Mesendoderm (in vitro differentiated cells): Measurements from ENCODE around the gene TBXA2R.

Experiments
- DNase-seq: peaks from one replicate; pipeline ENCODE4 v3.0.0; 2013
- H2AK5ac ChIP-seq: 2 replicates; pipeline ENCODE4 v1.6.1; 2013; ENCODE audit warnings: low read length, inconsistent platforms
- H2BK120ac ChIP-seq: 2 replicates; pipeline ENCODE4 v1.6.1; 2013; ENCODE audit warnings: low read depth, mild to moderate bottlenecking, low read length, moderate library complexity, mixed read lengths
- H2BK15ac ChIP-seq: replicated peaks from 2 replicates; pipeline ENCODE4 v1.6.1; 2013; ENCODE audit warnings: low read depth, mild to moderate bottlenecking, moderate library complexity
- H2BK5ac ChIP-seq: 2 replicates; pipeline ENCODE4 v1.6.1; 2013; ENCODE audit warnings: low read length, inconsistent platforms
- H3K18ac ChIP-seq: 2 replicates; pipeline ENCODE4 v1.6.1; 2013; ENCODE audit warnings: mild to moderate bottlenecking, low read length, mixed read lengths
- H3K23ac ChIP-seq: one replicate; pipeline ENCODE4 v1.6.1; 2013; ENCODE audit warnings: low read length
- H3K27ac ChIP-seq: 2 replicates; pipeline ENCODE4 v1.5.1; 2013; ENCODE audit warnings: low read depth, mild to moderate bottlenecking, inconsistent platforms, low read length, moderate library complexity
- H3K27me3 ChIP-seq: 2 replicates; pipeline ENCODE4 v1.6.1; 2013; ENCODE audit warnings: low read length, control low read depth, mild to moderate bottlenecking, inconsistent platforms; ENCODE audit not compliant: insufficient read depth, poor library complexity
- H3K36me3 ChIP-seq: 2 replicates; pipeline ENCODE4 v1.6.1; 2013; ENCODE audit warnings: low read length, inconsistent platforms; ENCODE audit not compliant: control insufficient read depth, insufficient read depth
- H3K4ac ChIP-seq: one replicate; pipeline ENCODE4 v1.6.1; 2013; ENCODE audit warnings: low read depth, mild to moderate bottlenecking, low read length, moderate library complexity
- H3K4me1 ChIP-seq: 2 replicates; pipeline ENCODE4 v1.6.1; 2013; ENCODE audit warnings: low read depth, low read length, inconsistent platforms; ENCODE audit not compliant: control insufficient read depth
- H3K4me2 ChIP-seq: 2 replicates; pipeline ENCODE4 v1.6.1; 2013; ENCODE audit warnings: low read length
- H3K4me3 ChIP-seq: 2 replicates; pipeline ENCODE4 v1.5.1; 2013; ENCODE audit warnings: mild to moderate bottlenecking, low read length
- H3K56ac ChIP-seq: one replicate; pipeline ENCODE4 v1.6.1; 2013; ENCODE audit warnings: low read length
- H3K79me1 ChIP-seq: 2 replicates; pipeline ENCODE4 v1.6.1; 2013; ENCODE audit warnings: low read length, inconsistent platforms
- H3K79me2 ChIP-seq: 2 replicates; pipeline ENCODE4 v1.6.1; 2013; ENCODE audit warnings: mild to moderate bottlenecking, low read length; ENCODE audit not compliant: control insufficient read depth, insufficient read depth
- H3K9ac ChIP-seq: 2 replicates; pipeline ENCODE4 v1.6.1; 2013; ENCODE audit warnings: low read length, inconsistent platforms
- H4K5ac ChIP-seq: one replicate; pipeline ENCODE4 v1.6.1; 2013; ENCODE audit warnings: low read length
- H4K8ac ChIP-seq: one replicate; pipeline ENCODE4 v1.6.1; 2013; ENCODE audit warnings: low read depth, mild to moderate bottlenecking, control low read depth, low read length, moderate library complexity
- WGBS: extraction: QIAGEN DNeasy Blood & Tissue Kit; methylation state at CpG from one replicate; pipeline ENCODE4 v1.1.7; 2013; ENCODE audit warnings: low lambda C conversion rate, missing lambda C conversion rate; ENCODE audit not compliant: insufficient coverage; ENCODE audit errors: extremely low coverage; 5-methylcytosine and 5-hydroxymethylcytosine counted together

The TBXA2R gene

GRCh38 chr19:3557461-3558248 is 49.0 kb downstream of the TBXA2R start, which contains the start of gene MFSD12:
Gene MFSD12 (minus strand): TSS chr19:3557586. CDS start chr19:3557403, 183 bp downstream.
- H3K56ac ChIP-seq, result peak within 1 kb of the TSS; percentile 96
- no peak within 1 kb of the TSS for H2BK5ac ChIP-seq
- H3K79me1 ChIP-seq, result peaks cover 6% of the 10 kb centered on the region
- H4K8ac ChIP-seq, result no peak within 1 kb of the TSS
- no peak within 1 kb of the TSS for H3K27ac ChIP-seq
- no peak within 1 kb of the TSS for H4K5ac ChIP-seq
- H2BK15ac ChIP-seq, result no peak within 1 kb of the TSS
- H3K4ac ChIP-seq, result no peak within 1 kb of the TSS
- H3K4me2 ChIP-seq, result peak within 1 kb of the TSS; percentile 91
- H3K36me3 ChIP-seq, result no peaks in the 10 kb centered on the region
- no CpG with 5 or more reads among the region's 81 CpGs for WGBS
- H3K23ac ChIP-seq, result no peak within 1 kb of the TSS
- H3K18ac ChIP-seq, result peak within 1 kb of the TSS; percentile 55
- peak; percentile 94 for DNase-seq
- H2AK5ac ChIP-seq, result no peak within 1 kb of the TSS
- peak within 1 kb of the TSS; percentile 85 for H3K4me3 ChIP-seq
- no peaks in the 10 kb centered on the region for H3K79me2 ChIP-seq
- H3K4me1 ChIP-seq, result no peaks in the 10 kb centered on the region
- peak within 1 kb of the TSS; percentile 90 for H3K9ac ChIP-seq
- H3K27me3 ChIP-seq, result no peaks in the 10 kb centered on the region
- peak within 1 kb of the TSS; percentile 33 for H2BK120ac ChIP-seq

- Histone ChIP-seq H2BK5ac (no peak overlapping the region), H3K4me2 (peak overlapping the region; percentile 91), H2BK15ac (no peak overlapping the region)
These were observed 49.7 kb downstream of the TBXA2R start for GRCh38 chr19:3556978-3557460.

GRCh38 chr19:3556423-3556977 is 50.2 kb downstream of the TBXA2R start:
- Histone ChIP-seq H3K23ac (no peak overlapping the region), H2BK15ac (no peak overlapping the region), H2AK5ac (no peak overlapping the region), H3K79me1 (peaks cover 6% of the 10 kb centered on the region), H3K18ac (no peak overlapping the region), H2BK120ac (no peak overlapping the region), H4K5ac (no peak overlapping the region), H3K4me1 (no peaks in the 10 kb centered on the region), H3K4me2 (peak overlapping the region; percentile 91), H3K36me3 (no peaks in the 10 kb centered on the region), H3K79me2 (no peaks in the 10 kb centered on the region), H3K4ac (no peak overlapping the region), H3K56ac (peak overlapping the region; percentile 96), H3K4me3 (peak overlapping the region; percentile 85), H3K27me3 (no peaks in the 10 kb centered on the region), H2BK5ac (no peak overlapping the region), H4K8ac (no peak overlapping the region), H3K9ac (peak overlapping the region; percentile 90), H3K27ac (no peak overlapping the region)
- DNase-seq, result no peak
- no CpG with 5 or more reads among the region's 9 CpGs for WGBS

More at GRCh38 chr19:3556978-3557460, 49.7 kb downstream of the TBXA2R start:
- H3K79me2 ChIP-seq, result no peaks in the 10 kb centered on the region
- peak overlapping the region; percentile 96 for H3K56ac ChIP-seq
- H3K27me3 ChIP-seq, result no peaks in the 10 kb centered on the region
- no peak overlapping the region for H4K8ac ChIP-seq
- DNase-seq, result peak; percentile 49
- H4K5ac ChIP-seq, result no peak overlapping the region
- H3K4me1 ChIP-seq, result no peaks in the 10 kb centered on the region
- H3K4ac ChIP-seq, result no peak overlapping the region
- no peak overlapping the region for H2AK5ac ChIP-seq
- H3K79me1 ChIP-seq, result peaks cover 6% of the 10 kb centered on the region
- H3K23ac ChIP-seq, result no peak overlapping the region
- peak overlapping the region; percentile 90 for H3K9ac ChIP-seq
- no peaks in the 10 kb centered on the region for H3K36me3 ChIP-seq
- no peak overlapping the region for H3K27ac ChIP-seq
- no peak overlapping the region for H2BK120ac ChIP-seq
- no CpG with 5 or more reads among the region's 60 CpGs for WGBS
- H3K18ac ChIP-seq, result peak overlapping the region; percentile 55
- H3K4me3 ChIP-seq, result peak overlapping the region; percentile 85

- H3K4ac ChIP-seq, result no peak overlapping the region
- no peak overlapping the region for H4K5ac ChIP-seq
- peaks cover 6% of the 10 kb centered on the region for H3K79me1 ChIP-seq
- no peak overlapping the region for H2BK15ac ChIP-seq
- no peak overlapping the region for H3K4me2 ChIP-seq
- no peak overlapping the region for H2BK5ac ChIP-seq
- no peaks in the 10 kb centered on the region for H3K27me3 ChIP-seq
- no peak overlapping the region for H3K27ac ChIP-seq
- no peak overlapping the region for H3K9ac ChIP-seq
- H3K4me1 ChIP-seq, result no peaks in the 10 kb centered on the region
- H2AK5ac ChIP-seq, result no peak overlapping the region
- no peaks in the 10 kb centered on the region for H3K36me3 ChIP-seq
- H2BK120ac ChIP-seq, result no peak overlapping the region
- H3K18ac ChIP-seq, result no peak overlapping the region
- DNase-seq, result no peak
- no peak overlapping the region for H3K56ac ChIP-seq
- WGBS, result no CpG with 5 or more reads among the region's 15 CpGs
- H3K79me2 ChIP-seq, result no peaks in the 10 kb centered on the region
- H3K23ac ChIP-seq, result no peak overlapping the region
- no peak overlapping the region for H3K4me3 ChIP-seq
- H4K8ac ChIP-seq, result no peak overlapping the region
These were observed 50.8 kb downstream of the TBXA2R start for GRCh38 chr19:3555653-3556422.

GRCh38 chr19:3554254-3555083 is 52.2 kb downstream of the TBXA2R start:
- H3K4ac ChIP-seq, result no peak overlapping the region
- H2AK5ac ChIP-seq, result no peak overlapping the region
- no peak overlapping the region for H4K8ac ChIP-seq
- no peak overlapping the region for H2BK5ac ChIP-seq
- H3K4me2 ChIP-seq, result no peak overlapping the region
- no peak overlapping the region for H3K23ac ChIP-seq
- no peaks in the 10 kb centered on the region for H3K79me2 ChIP-seq
- no peak for DNase-seq
- no peaks in the 10 kb centered on the region for H3K36me3 ChIP-seq
- no peak overlapping the region for H4K5ac ChIP-seq
- no peak overlapping the region for H3K4me3 ChIP-seq
- no peak overlapping the region for H3K56ac ChIP-seq
- no peak overlapping the region for H3K9ac ChIP-seq
- H3K79me1 ChIP-seq, result peaks cover 6% of the 10 kb centered on the region
- no peaks in the 10 kb centered on the region for H3K4me1 ChIP-seq
- no peak overlapping the region for H2BK120ac ChIP-seq
- H3K27ac ChIP-seq, result no peak overlapping the region
- H2BK15ac ChIP-seq, result no peak overlapping the region
- no peaks in the 10 kb centered on the region for H3K27me3 ChIP-seq
- no peak overlapping the region for H3K18ac ChIP-seq
- no CpG with 5 or more reads among the region's 21 CpGs for WGBS
